Caco-2 (cell line): ENCODE measurements around the gene NOS1AP. TPM values are rescaled to one million over a fixed set of nuclear protein-coding genes. Genes with fewer than 3 reads are reported as not detected.

Experiments
- BruUV-seq: library from RNA; stranded (reverse); fragments of 400-500 nt; replicated peaks from 2 replicates; lab custom pipeline; 2021; lab: Mats Ljungman, UMichigan
- CTCF ChIA-PET: fragments of 300-600 bp; sonication (Branson Sonifier 250); formaldehyde crosslinking; loops from one replicate; lab custom pipeline; 2022; ENCODE audit warnings: antibody characterized with exemption; lab: Charles Lee
- POLR2A ChIA-PET: fragments of 300-600 bp; sonication (Branson Sonifier 250); formaldehyde crosslinking; loops from one replicate; lab custom pipeline; 2022; ENCODE audit warnings: antibody characterized with exemption; lab: Charles Lee
- DNase-seq, 2 experiments: peaks; one replicate each; pipeline versions ENCODE4 v3.0.0 to v3.0.0-alpha.2; 2020 to 2022
- H3K27me3 ChIP-seq: replicated peaks from 2 replicates; pipeline ENCODE4 v1.6.0; 2011; ENCODE audit warnings: low read length; ENCODE audit not compliant: control insufficient read depth, insufficient read depth
- H3K36me3 ChIP-seq: 2 replicates; pipeline ENCODE4 v1.5.1; 2011; ENCODE audit warnings: low read length; ENCODE audit not compliant: control insufficient read depth, insufficient read depth
- H3K4me1 ChIP-seq: fragments of 250-450 bp; sonication (Bioruptor Pico); 2 replicates; pipeline ENCODE4 v1.5.1; 2020; ENCODE audit warnings: mild to moderate bottlenecking
- H3K4me3 ChIP-seq: 2 replicates; pipeline ENCODE4 v1.5.1; 2011; ENCODE audit warnings: low read depth, mild to moderate bottlenecking, control low read depth, low read length
- H3K9me3 ChIP-seq: fragments of 250-450 bp; sonication (Bioruptor Pico); 2 replicates; pipeline ENCODE4 v1.5.1; 2020; ENCODE audit warnings: mild to moderate bottlenecking, moderate library complexity
- H3K27ac Mint-ChIP-seq: one replicate; pipeline ENCODE4 v1.8.0; 2022; ENCODE audit warnings: mixed read lengths; ENCODE audit not compliant: unreplicated experiment
- H3K27me3 Mint-ChIP-seq: one replicate; pipeline ENCODE4 v1.8.0; 2022; ENCODE audit warnings: mixed read lengths; ENCODE audit not compliant: insufficient read depth, unreplicated experiment
- H3K36me3 Mint-ChIP-seq: one replicate; pipeline ENCODE4 v1.8.0; 2022; ENCODE audit warnings: mild to moderate bottlenecking, mixed read lengths; ENCODE audit not compliant: insufficient read depth, unreplicated experiment
- H3K4me1 Mint-ChIP-seq: one replicate; pipeline ENCODE4 v1.8.0; 2022; ENCODE audit warnings: low read depth, mixed read lengths; ENCODE audit not compliant: unreplicated experiment
- H3K4me3 Mint-ChIP-seq: one replicate; pipeline ENCODE4 v1.8.0; 2022; ENCODE audit warnings: mild to moderate bottlenecking, moderate library complexity, mixed read lengths; ENCODE audit not compliant: unreplicated experiment
- H3K9me3 Mint-ChIP-seq: one replicate; pipeline ENCODE4 v1.8.0; 2022; ENCODE audit warnings: mixed read lengths; ENCODE audit not compliant: unreplicated experiment
- intact Hi-C: fragments of 100-400 bp; cut with micrococcal nuclease; formaldehyde crosslinking; loops from one replicate; pipeline ENCODE4 v1.10.0; 2022; ENCODE audit not compliant: unreplicated experiment
- total RNA-seq: library from RNA; stranded (reverse); gene quantifications from 2 replicates; pipeline ENCODE4 v1.2.3, GENCODE V29; 2022
- TF ChIP-seq, protein P1 (sequence below), 2 experiments: fragments of 200-600 bp in 1 of 2; IDR thresholded peaks; 1 replicate in 1 of 2; 2 replicates in 1 of 2; pipeline versions ENCODE4 v1.5.1 to v1.8.0; 2011 to 2022; ENCODE audit warnings: antibody characterized with exemption in 1 of 2, control low read depth in 1 of 2, inconsistent platforms in 1 of 2, low read depth in 1 of 2, low read length in 1 of 2, mild to moderate bottlenecking in 1 of 2, moderate library complexity in 1 of 2; ENCODE audit not compliant: insufficient read depth in 1 of 2, severe bottlenecking in 1 of 2, unreplicated experiment in 1 of 2

NOS1AP gene
- total RNA-seq, 1 experiment from 2014 or later = 5.5 TPM

DNA sequence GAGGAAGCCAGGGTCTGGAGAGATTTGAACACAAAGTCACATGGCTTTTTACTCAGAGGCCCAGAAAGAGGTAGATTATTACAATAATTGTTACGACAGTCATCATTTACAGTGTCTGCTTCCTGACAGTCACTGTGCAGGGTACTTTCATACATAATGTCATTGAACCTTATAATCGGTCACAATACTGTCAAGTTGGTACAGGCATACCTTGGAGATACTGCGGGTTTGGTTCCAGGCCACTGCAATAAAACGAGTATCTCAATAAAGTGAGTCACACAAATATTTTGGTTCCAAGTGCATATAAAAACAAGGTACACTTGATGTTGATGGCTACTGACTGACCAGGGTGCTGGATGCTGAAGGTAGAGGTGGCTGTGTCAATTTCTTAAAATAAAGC lies 112.6 kb downstream of the NOS1AP start:
- CTCF ChIA-PET = no interaction called here
- H3K9me3 ChIP-seq = no peaks in the 10 kb centered on the region
- Mint-ChIP-seq H3K4me1 (peaks cover 13% of the 10 kb centered on the region), H3K27me3 (no peaks in the 10 kb centered on the region), H3K9me3 (no peaks in the 10 kb centered on the region), H3K27ac (no peak overlapping the region), H3K36me3 (no peaks in the 10 kb centered on the region), H3K4me3 (no peak overlapping the region)
- H3K27me3 ChIP-seq = no peaks in the 10 kb centered on the region
- POLR2A ChIA-PET = no interaction called here
- intact Hi-C loops = no loop called here
- H3K4me1 ChIP-seq = peaks cover 8% of the 10 kb centered on the region; the same call in 1 of the 2 replicates
- H3K36me3 ChIP-seq = no peaks in the 10 kb centered on the region
- no peak overlapping the region for H3K4me3 ChIP-seq
- DNase-seq = no peak
- TF ChIP-seq, protein P1, sequence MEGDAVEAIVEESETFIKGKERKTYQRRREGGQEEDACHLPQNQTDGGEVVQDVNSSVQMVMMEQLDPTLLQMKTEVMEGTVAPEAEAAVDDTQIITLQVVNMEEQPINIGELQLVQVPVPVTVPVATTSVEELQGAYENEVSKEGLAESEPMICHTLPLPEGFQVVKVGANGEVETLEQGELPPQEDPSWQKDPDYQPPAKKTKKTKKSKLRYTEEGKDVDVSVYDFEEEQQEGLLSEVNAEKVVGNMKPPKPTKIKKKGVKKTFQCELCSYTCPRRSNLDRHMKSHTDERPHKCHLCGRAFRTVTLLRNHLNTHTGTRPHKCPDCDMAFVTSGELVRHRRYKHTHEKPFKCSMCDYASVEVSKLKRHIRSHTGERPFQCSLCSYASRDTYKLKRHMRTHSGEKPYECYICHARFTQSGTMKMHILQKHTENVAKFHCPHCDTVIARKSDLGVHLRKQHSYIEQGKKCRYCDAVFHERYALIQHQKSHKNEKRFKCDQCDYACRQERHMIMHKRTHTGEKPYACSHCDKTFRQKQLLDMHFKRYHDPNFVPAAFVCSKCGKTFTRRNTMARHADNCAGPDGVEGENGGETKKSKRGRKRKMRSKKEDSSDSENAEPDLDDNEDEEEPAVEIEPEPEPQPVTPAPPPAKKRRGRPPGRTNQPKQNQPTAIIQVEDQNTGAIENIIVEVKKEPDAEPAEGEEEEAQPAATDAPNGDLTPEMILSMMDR (IDR thresholded peaks at IDR 0.05; ENCODE audit: insufficient read depth in 1 of 2, low read depth in 1 of 2, low read length in 1 of 2, severe bottlenecking in 1 of 2, unreplicated experiment in 1 of 2) = no peak
- BruUV-seq = no TSS peak

DNA sequence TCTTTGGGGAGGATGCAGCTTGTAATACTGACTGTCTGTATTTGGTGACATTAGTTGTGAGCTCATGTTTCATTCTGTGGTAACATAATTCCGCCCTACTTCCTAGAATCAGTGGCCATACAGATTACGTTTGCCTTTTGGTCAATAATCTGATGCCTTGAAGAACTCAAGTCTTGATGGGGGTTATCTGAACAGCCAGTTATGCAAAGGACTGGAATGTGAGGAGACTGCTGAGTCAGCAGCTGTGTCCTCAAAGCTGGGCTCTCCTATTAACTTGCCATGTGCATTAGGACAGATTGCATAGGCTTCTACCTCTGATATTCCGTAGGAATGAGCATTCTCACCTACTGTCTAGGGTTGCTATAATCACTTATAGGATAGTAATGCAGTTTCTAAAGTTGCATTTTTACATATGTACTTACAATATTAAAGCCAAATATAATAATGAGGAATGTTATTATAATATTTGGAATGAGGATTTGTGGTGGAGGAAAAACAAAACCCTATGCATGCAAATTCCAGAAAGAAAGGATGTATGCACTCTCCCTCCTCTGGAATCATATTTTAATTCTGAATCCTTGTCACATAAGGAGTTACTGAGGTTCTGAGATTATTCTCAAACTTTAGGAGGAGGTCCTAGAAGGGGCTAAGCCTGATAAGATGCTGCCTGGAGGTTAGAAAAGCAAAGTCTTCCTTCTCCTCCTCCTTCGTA lies 116.0 kb downstream of the NOS1AP start:
- H3K4me1 Mint-ChIP-seq = peaks cover 6% of the 10 kb centered on the region
- H3K36me3 Mint-ChIP-seq = no peaks in the 10 kb centered on the region
- H3K4me1 ChIP-seq = peaks cover 8% of the 10 kb centered on the region; the same call in 1 of the 2 replicates
- no TSS peak for BruUV-seq
- ChIA-PET POLR2A (no interaction called here), CTCF (no interaction called here)
- H3K27ac Mint-ChIP-seq = no peak overlapping the region
- H3K4me3 ChIP-seq = no peak overlapping the region
- H3K9me3 ChIP-seq = no peaks in the 10 kb centered on the region
- H3K9me3 Mint-ChIP-seq = no peaks in the 10 kb centered on the region
- H3K4me3 Mint-ChIP-seq = no peak overlapping the region
- intact Hi-C loops = no loop called here
- H3K27me3 ChIP-seq = no peaks in the 10 kb centered on the region
- no peak for DNase-seq
- TF ChIP-seq, protein P1 (IDR thresholded peaks at IDR 0.05; ENCODE audit: insufficient read depth in 1 of 2, low read depth in 1 of 2, low read length in 1 of 2, severe bottlenecking in 1 of 2, unreplicated experiment in 1 of 2) = no peak
- no peaks in the 10 kb centered on the region for H3K36me3 ChIP-seq
- H3K27me3 Mint-ChIP-seq = no peaks in the 10 kb centered on the region

DNA sequence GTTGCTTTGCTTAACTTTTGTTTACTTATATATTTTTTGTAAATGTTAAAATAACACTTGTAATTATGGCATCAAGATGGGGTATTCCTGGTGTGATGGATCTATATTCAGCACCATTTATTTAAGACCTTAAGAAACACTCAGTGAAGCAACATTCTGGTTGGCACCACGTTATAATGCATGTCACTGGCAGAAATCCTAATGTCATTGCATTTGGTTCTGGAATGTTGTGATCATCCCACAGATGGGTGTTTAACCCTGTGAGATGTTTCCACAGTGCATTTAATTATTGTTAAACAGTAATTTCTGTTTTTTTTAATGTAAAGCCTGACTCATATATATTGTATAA lies 116.5 kb downstream of the NOS1AP start:
- Mint-ChIP-seq H3K36me3 (no peaks in the 10 kb centered on the region), H3K27ac (no peak overlapping the region), H3K27me3 (no peaks in the 10 kb centered on the region), H3K9me3 (no peaks in the 10 kb centered on the region), H3K4me3 (no peak overlapping the region), H3K4me1 (peaks cover 6% of the 10 kb centered on the region)
- ChIA-PET POLR2A (no interaction called here), CTCF (no interaction called here)
- Histone ChIP-seq H3K36me3 (no peaks in the 10 kb centered on the region), H3K4me3 (no peak overlapping the region), H3K4me1 (peaks cover 12% of the 10 kb centered on the region), H3K27me3 (no peaks in the 10 kb centered on the region), H3K9me3 (no peaks in the 10 kb centered on the region)
- TF ChIP-seq, protein P1 (IDR thresholded peaks at IDR 0.05; ENCODE audit: insufficient read depth in 1 of 2, low read depth in 1 of 2, low read length in 1 of 2, severe bottlenecking in 1 of 2, unreplicated experiment in 1 of 2) = no peak
- BruUV-seq = no TSS peak
- DNase-seq = no peak
- intact Hi-C loops = no loop called here
